Astrocyte of the cerebellum (primary cell): Measurements from ENCODE around the gene SEPHS1.

ENCODE experiments used
- DNase-seq: peaks from one replicate; pipeline ENCODE4 v3.0.0-alpha.2; 2011; ENCODE audit warnings: low read depth
- H3K4me3 ChIP-seq: 2 replicates; pipeline ENCODE4 v1.5.1; 2011; ENCODE audit warnings: mild to moderate bottlenecking, low read depth, low read length, moderate library complexity
- in situ Hi-C: cut with HindIII; loops from 2 replicates; pipeline ENCODE4 v1.10.0; 2017; ENCODE audit warnings: low sequenced_read_pairs
- TF ChIP-seq, protein P1 (sequence below): IDR thresholded peaks from 2 replicates; pipeline ENCODE4 v1.5.1; 2012; ENCODE audit warnings: low read length, low read depth, moderate library complexity, mild to moderate bottlenecking; ENCODE audit errors: missing control alignments

Gene SEPHS1

DNA sequence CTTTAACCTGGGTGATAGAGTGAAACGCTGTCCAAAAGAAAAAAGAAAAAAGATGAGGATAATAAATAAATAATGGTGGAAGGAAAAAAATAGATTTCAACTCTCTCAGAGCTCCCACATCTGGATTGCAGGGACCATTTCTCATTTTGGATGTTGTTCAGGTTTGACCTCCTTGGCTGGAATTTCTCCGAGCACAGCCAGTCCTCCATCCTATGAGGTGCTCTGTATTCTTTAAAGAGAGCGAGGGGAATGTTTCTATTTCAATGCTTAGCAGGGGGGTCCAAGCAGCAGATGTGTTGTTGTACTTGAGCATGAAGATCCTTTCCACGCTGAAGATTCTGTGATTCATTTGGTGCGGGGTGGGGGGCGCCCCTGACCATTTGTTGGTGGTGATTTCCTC, 17.7 kb upstream of the SEPHS1 start:
- DNase-seq: no peak
- no peak overlapping the region for H3K4me3 ChIP-seq
- TF ChIP-seq, protein P1, sequence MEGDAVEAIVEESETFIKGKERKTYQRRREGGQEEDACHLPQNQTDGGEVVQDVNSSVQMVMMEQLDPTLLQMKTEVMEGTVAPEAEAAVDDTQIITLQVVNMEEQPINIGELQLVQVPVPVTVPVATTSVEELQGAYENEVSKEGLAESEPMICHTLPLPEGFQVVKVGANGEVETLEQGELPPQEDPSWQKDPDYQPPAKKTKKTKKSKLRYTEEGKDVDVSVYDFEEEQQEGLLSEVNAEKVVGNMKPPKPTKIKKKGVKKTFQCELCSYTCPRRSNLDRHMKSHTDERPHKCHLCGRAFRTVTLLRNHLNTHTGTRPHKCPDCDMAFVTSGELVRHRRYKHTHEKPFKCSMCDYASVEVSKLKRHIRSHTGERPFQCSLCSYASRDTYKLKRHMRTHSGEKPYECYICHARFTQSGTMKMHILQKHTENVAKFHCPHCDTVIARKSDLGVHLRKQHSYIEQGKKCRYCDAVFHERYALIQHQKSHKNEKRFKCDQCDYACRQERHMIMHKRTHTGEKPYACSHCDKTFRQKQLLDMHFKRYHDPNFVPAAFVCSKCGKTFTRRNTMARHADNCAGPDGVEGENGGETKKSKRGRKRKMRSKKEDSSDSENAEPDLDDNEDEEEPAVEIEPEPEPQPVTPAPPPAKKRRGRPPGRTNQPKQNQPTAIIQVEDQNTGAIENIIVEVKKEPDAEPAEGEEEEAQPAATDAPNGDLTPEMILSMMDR: no peak
- in situ Hi-C loops: no loop called here

DNA sequence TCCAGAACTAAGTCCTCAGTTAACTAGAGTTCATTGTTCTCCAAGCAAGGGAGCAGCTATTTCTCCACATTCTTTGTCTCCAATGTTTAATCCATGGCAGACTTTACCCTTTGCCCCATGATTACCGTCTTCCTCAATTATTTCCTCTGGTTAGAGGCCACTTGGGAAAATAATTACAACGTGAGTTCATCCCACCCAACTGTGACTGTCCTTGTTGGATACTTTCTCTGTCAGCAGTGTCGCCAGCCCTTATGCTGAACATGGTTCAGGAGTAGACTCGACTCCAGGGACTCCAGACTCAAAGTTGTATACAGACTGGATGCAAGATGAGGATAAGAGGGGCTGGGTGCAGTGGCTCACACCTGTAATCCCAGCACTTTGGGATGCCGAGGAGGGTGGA, 17.1 kb upstream of the SEPHS1 start:
- H3K4me3 ChIP-seq: no peak overlapping the region
- TF ChIP-seq, protein P1: no peak
- DNase-seq: no peak
- in situ Hi-C loops: no loop called here

DNA sequence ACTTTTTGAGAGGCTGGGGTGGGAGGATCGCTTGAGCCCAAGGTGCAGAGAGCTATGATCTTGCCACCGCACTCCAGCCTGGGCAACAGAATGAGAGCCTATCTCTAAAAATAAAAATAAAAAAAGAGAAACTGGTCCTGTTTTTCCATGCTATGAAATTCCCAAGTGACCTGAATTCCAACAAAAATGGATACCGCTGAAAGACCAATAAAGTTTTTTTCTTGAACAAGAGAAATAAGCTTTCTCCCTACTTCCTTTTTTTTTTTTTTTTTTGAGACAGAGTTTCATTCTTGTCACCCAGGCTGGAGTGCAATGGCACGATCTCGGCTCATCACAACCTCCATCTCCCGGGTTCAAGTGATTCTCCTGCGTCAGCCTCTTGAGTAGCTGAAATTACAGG, 12.5 kb upstream of the SEPHS1 start:
- TF ChIP-seq, protein P1: no peak
- DNase-seq: no peak
- no peak overlapping the region for H3K4me3 ChIP-seq
- in situ Hi-C loops: no loop called here

DNA sequence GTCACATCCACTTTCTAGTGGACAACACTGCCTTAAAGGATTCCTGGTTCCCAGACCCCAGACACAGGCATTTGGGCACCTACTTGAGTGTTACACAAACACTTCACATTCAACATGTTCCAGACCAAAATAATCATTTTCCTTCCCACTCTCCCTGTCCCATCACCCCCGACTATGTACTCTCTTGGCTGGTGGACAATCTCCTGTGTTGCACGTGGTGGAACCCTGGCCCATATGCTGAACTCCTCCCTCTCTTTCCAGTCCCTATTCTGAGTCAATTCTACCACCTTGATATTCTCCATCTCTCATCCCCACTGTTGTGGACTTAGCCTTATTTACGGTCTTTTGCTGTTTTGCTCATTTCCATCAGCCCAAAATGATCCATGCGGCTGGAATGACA, 8.3 kb upstream of the SEPHS1 start:
- TF ChIP-seq, protein P1: no peak
- in situ Hi-C loops: no loop called here
- no peak for DNase-seq
- H3K4me3 ChIP-seq: no peak overlapping the region

DNA sequence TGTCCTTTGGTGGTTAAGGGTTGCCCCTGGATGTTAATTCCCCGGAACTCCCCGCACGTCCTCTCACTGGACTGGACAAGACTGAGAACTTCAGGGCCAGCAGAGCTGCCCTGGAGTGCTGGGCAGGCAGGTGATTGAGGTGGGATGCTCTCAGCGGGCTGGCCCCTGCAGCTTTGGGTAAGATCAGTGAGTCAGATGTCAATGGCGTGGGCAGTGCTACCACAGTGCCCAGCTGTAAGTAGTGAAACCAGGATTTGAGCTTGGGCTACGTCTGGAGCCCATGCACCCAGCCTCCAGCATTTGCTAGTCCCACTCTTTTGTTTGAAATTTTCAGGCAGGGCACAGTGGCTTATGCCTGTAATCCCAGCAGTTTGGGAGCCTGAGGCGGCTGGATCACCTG, 6.7 kb upstream of the SEPHS1 start:
- TF ChIP-seq, protein P1: no peak
- no peak overlapping the region for H3K4me3 ChIP-seq
- DNase-seq: no peak
- in situ Hi-C loops: no loop called here

DNA sequence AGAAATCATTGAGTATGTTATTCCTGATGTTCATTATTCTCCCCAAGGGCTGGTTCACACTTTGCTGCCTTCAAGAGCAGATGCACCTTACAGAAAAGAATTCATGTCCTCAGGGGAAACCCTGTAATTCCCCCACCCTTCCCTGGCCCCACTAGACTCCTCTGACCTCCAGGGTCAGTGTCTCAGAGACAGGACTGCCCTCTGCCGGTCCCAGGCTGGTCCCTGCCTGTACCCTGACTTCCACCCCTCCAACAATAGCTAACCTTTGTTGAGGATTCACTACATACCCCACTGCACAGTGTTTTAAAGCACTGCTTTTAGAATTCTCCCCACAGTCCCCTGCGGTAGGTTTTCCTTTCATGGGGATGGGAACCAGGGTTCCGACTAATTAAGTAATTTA, 4.4 kb upstream of the SEPHS1 start:
- in situ Hi-C loops: no loop called here
- TF ChIP-seq, protein P1: no peak
- no peak for DNase-seq
- no peak overlapping the region for H3K4me3 ChIP-seq
